ENCODE results near the gene TEX51.

Gene TEX51

DNA sequence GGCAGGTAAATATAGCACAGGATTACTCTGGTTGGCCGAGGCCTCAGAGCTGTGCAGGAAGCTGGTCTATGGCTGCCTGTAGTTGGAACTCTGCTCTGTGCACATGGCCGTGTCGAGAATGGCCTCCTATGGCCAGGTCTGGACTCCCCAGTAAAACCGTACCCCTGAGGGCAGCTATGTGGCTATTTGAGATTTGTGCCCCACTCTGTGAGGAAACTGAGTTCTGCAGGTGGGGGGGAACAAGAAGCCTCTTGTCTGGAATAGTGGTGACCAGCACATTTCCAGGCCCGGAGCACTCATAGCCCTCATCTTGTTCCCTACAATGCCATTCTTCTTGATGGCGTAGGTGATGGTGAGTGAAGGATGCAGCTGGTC, 15.0 kb upstream of the TEX51 start:
- Mint-ChIP-seq H3K27ac (no peak overlapping the region), H3K27me3 (peaks cover 7% of the 10 kb centered on the region), H3K4me1 (ENCODE audit: low read depth) (peaks cover 5% of the 10 kb centered on the region), H3K4me3 (no peak overlapping the region), H3K9me3 (ENCODE audit: low read depth) (no peaks in the 10 kb centered on the region), H3K36me3 (no peaks in the 10 kb centered on the region)

DNA sequence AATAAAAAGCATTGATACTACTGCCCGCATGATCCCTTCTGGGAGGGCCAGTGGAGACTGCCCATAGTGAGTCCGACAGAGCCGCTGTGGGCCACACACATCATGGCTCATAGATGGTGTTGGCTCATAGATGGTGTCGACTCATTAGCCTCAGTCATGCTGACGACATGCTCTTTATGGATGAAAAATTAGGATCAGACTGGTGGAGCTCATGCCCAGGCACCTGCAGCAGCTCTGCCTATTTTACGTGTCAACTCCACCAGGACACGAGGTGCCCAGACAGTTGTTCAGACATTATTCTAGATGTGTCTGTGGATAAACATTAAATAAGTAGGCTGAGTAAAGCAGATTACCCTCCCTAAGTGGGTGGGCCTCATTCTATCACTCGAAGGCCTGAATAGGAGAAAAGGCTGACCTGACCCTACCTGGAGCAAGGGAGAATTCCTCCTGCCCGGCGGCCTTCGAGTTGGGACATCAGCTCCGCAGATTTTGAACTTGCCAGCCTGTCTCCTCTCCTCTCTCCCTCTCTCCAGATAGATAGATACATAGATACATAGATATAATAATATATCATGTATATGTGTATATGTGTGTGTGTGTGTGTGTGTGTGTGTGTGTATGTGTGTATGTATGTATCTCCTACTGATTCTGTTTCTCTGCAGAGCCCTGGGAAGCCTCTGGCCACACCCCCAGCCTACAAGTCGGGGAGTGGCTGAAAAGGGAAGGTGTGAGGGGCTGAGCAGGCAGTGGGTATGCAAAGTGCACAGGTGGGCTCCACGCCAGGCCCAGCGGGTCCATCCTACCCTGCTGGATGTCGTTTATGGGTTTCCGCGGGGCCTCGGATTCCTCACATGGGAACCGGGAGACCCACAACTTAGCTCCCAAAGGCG, 13.6 kb upstream of the TEX51 start:
- no peaks in the 10 kb centered on the region for H3K36me3 Mint-ChIP-seq
- H3K9me3 Mint-ChIP-seq (ENCODE audit: low read depth) = no peaks in the 10 kb centered on the region
- no peak overlapping the region for H3K4me3 Mint-ChIP-seq
- no peak overlapping the region for H3K27ac Mint-ChIP-seq
- H3K4me1 Mint-ChIP-seq (ENCODE audit: low read depth) = peaks cover 5% of the 10 kb centered on the region
- peaks cover 7% of the 10 kb centered on the region for H3K27me3 Mint-ChIP-seq

DNA sequence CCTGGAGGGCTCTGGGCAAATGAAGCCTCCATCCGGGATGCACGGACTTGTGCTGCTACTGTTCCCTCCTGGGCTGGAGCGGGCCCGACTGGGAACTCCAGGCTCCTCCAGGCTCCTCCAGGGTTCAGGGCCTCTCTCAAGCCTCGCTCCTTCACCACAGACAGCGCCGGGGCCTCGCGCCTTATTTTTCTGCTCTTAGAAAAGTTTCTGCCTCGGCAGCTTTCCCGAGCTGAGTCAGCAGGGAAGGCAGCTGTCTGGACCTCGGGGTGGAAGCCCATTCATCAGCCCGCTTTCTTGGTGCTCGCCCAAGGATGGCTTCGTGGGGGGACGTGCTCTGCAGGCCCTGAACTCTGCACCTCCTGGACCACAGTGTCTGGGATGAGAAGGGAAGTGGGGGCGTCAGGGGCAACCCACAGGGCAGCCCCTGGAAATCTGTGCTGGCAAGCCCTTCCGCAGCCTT, 12.9 kb upstream of the TEX51 start:
- H3K9me3 Mint-ChIP-seq (ENCODE audit: low read depth) = no peaks in the 10 kb centered on the region
- no peak overlapping the region for H3K4me3 Mint-ChIP-seq
- peaks cover 7% of the 10 kb centered on the region for H3K27me3 Mint-ChIP-seq
- peaks cover 5% of the 10 kb centered on the region for H3K4me1 Mint-ChIP-seq (ENCODE audit: low read depth)
- no peak overlapping the region for H3K27ac Mint-ChIP-seq
- H3K36me3 Mint-ChIP-seq = no peaks in the 10 kb centered on the region

- Mint-ChIP-seq H3K9me3 (ENCODE audit: low read depth) (no peaks in the 10 kb centered on the region), H3K4me1 (ENCODE audit: low read depth) (peaks cover 5% of the 10 kb centered on the region), H3K27ac (no peak overlapping the region), H3K27me3 (peaks cover 7% of the 10 kb centered on the region), H3K36me3 (no peaks in the 10 kb centered on the region), H3K4me3 (no peak overlapping the region)
These were observed 12.3 kb upstream of the TEX51 start for GRCh38 chr2:126886211-126886915.

DNA sequence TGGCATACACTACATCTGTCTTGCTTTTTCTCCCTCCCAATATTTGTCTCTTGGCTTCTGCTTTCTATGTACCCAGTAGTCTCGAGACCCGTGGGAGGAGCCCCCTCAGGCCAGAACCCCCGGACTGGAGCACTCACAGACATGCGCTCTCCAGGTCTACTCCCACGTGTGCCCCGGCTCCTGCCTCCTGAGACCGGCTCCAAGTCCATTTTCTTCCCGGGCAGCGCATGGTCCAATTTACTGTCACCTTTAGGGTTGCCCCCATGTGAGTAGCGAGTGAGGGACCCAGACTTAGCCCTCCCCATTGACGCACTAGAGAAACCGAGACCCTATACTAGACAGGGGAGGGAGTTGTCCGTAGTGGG, 11.8 kb upstream of the TEX51 start:
- Mint-ChIP-seq H3K4me1 (ENCODE audit: low read depth) (peaks cover 5% of the 10 kb centered on the region), H3K27me3 (peaks cover 7% of the 10 kb centered on the region), H3K9me3 (ENCODE audit: low read depth) (no peaks in the 10 kb centered on the region), H3K36me3 (no peaks in the 10 kb centered on the region), H3K27ac (no peak overlapping the region), H3K4me3 (no peak overlapping the region)

GRCh38 chr2:126887506-126887905, 11.2 kb upstream of the TEX51 start:
- peaks cover 7% of the 10 kb centered on the region for H3K27me3 Mint-ChIP-seq
- no peaks in the 10 kb centered on the region for H3K9me3 Mint-ChIP-seq (ENCODE audit: low read depth)
- H3K36me3 Mint-ChIP-seq = no peaks in the 10 kb centered on the region
- peaks cover 5% of the 10 kb centered on the region for H3K4me1 Mint-ChIP-seq (ENCODE audit: low read depth)
- no peak overlapping the region for H3K27ac Mint-ChIP-seq
- H3K4me3 Mint-ChIP-seq = no peak overlapping the region

DNA sequence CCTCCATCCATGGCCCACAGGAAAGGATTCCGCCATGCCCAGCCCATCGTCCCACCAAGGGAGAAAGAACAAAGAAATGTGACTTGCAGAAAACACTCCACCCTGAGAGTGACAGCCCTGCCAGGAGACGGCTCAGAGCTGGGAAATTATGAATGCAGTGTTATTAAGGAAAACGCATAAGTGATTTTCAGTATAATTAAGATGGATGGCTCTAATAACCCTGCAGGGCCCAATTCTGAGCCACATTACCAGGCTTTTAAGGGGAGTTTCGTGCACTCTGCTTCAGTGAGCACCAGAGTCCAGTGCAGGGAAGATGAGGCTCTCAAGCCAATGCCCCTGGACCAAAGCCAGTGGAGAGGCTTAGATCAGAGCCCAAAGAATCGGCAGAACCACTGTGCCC, 10.6 kb upstream of the TEX51 start:
- Mint-ChIP-seq H3K27ac (no peak overlapping the region), H3K9me3 (ENCODE audit: low read depth) (no peaks in the 10 kb centered on the region), H3K27me3 (peaks cover 5% of the 10 kb centered on the region), H3K4me3 (no peak overlapping the region), H3K36me3 (no peaks in the 10 kb centered on the region), H3K4me1 (ENCODE audit: low read depth) (peaks cover 5% of the 10 kb centered on the region)

- H3K27ac Mint-ChIP-seq = no peak overlapping the region
- H3K4me3 Mint-ChIP-seq = no peak overlapping the region
- peaks cover 5% of the 10 kb centered on the region for H3K27me3 Mint-ChIP-seq
These were observed 9.6 kb upstream of the TEX51 start for GRCh38 chr2:126889071-126889470.

GRCh38 chr2:126889496-126890135, 9.1 kb upstream of the TEX51 start:
- Mint-ChIP-seq H3K27ac (no peak overlapping the region), H3K27me3 (peaks cover 5% of the 10 kb centered on the region), H3K9me3 (ENCODE audit: low read depth) (no peaks in the 10 kb centered on the region), H3K4me3 (no peak overlapping the region), H3K4me1 (ENCODE audit: low read depth) (peaks cover 5% of the 10 kb centered on the region), H3K36me3 (no peaks in the 10 kb centered on the region)

More at GRCh38 chr2:126889071-126889470, 9.6 kb upstream of the TEX51 start:
- Mint-ChIP-seq H3K9me3 (ENCODE audit: low read depth) (no peaks in the 10 kb centered on the region), H3K4me1 (ENCODE audit: low read depth) (peaks cover 5% of the 10 kb centered on the region), H3K36me3 (no peaks in the 10 kb centered on the region)

- no peaks in the 10 kb centered on the region for H3K36me3 Mint-ChIP-seq
These were observed 8.6 kb upstream of the TEX51 start for GRCh38 chr2:126890136-126890510.

GRCh38 chr2:126890551-126891450, 7.9 kb upstream of the TEX51 start:
- H3K27ac Mint-ChIP-seq = no peak overlapping the region
- peaks cover 5% of the 10 kb centered on the region for H3K4me1 Mint-ChIP-seq (ENCODE audit: low read depth)
- no peaks in the 10 kb centered on the region for H3K36me3 Mint-ChIP-seq
- H3K4me3 Mint-ChIP-seq = no peak overlapping the region
- peaks cover 5% of the 10 kb centered on the region for H3K27me3 Mint-ChIP-seq
- H3K9me3 Mint-ChIP-seq (ENCODE audit: low read depth) = no peaks in the 10 kb centered on the region

More at GRCh38 chr2:126890136-126890510, 8.6 kb upstream of the TEX51 start:
- no peaks in the 10 kb centered on the region for H3K9me3 Mint-ChIP-seq (ENCODE audit: low read depth)
- no peak overlapping the region for H3K27ac Mint-ChIP-seq
- no peak overlapping the region for H3K4me3 Mint-ChIP-seq
- H3K4me1 Mint-ChIP-seq (ENCODE audit: low read depth) = peaks cover 5% of the 10 kb centered on the region
- peaks cover 5% of the 10 kb centered on the region for H3K27me3 Mint-ChIP-seq

DNA sequence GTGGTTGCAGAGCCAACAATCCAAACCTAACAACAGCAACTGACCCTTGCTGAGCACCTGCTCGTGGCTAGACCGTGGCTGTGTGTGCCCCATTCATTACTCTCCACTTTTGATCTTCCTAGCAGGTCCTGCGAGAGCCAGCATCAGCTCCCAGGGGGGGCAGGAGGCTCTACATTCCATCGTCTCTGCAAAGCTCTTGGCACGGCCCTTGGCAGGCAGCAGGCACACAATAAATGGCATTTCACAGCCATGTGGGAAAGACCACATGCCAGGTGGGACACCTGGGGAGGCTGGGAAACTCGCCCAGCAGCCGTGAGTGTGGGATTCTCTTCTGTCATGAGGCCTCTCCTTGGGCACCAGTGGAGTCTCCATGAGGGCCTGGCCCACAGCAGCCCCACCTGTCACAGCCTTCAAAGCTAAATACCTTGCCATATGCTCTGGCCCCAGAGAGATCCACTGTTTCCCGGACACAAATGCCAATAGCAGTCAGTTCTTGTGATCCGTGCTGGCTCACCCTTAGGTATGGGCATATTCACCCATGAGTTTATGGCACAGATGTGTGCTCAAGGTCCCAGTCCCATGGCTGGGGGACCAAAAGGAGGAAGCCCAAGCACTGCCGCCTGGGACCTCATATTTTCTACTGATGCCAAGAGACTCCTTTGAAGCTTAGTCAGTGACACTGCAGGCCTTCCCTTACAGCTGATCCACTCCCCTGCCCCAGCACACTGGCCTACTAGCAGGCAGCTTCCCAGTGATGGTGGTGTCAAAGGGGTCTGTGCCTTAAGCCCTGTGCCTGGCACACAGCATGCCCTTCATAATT, 6.8 kb upstream of the TEX51 start:
- no peaks in the 10 kb centered on the region for H3K9me3 Mint-ChIP-seq (ENCODE audit: low read depth)
- H3K4me3 Mint-ChIP-seq = no peak overlapping the region
- no peak overlapping the region for H3K27ac Mint-ChIP-seq
- peaks cover 3% of the 10 kb centered on the region for H3K27me3 Mint-ChIP-seq
- H3K4me1 Mint-ChIP-seq (ENCODE audit: low read depth) = peaks cover 3% of the 10 kb centered on the region
- no peaks in the 10 kb centered on the region for H3K36me3 Mint-ChIP-seq

DNA sequence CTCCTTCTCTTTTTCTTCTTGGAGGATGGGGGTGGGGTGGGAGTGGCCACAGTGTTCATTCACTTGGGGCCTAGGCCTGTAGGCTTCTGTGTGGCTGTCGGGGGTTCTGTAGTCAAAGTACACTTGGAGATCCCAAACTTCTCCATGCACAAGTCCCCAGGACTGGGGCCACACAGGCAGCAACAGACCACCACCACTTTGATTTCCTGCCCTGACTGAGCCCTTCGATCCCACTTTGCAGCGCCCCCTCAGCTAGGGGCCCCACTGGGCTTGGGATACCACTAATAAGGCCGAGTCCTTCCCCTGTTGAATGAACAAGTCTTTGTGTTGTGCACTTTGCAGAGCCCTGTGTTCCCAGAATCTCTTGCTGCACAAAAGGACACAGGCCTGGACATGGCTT, 5.5 kb upstream of the TEX51 start:
- no peaks in the 10 kb centered on the region for H3K27me3 Mint-ChIP-seq
- no peaks in the 10 kb centered on the region for H3K36me3 Mint-ChIP-seq
- no peaks in the 10 kb centered on the region for H3K4me1 Mint-ChIP-seq (ENCODE audit: low read depth)
- H3K4me3 Mint-ChIP-seq = no peak overlapping the region
- no peak overlapping the region for H3K27ac Mint-ChIP-seq
- no peaks in the 10 kb centered on the region for H3K9me3 Mint-ChIP-seq (ENCODE audit: low read depth)

- no peaks in the 10 kb centered on the region for H3K36me3 Mint-ChIP-seq
- no peak overlapping the region for H3K27ac Mint-ChIP-seq
- no peaks in the 10 kb centered on the region for H3K27me3 Mint-ChIP-seq
- no peak overlapping the region for H3K4me3 Mint-ChIP-seq
- H3K9me3 Mint-ChIP-seq (ENCODE audit: low read depth) = peaks cover 3% of the 10 kb centered on the region
- H3K4me1 Mint-ChIP-seq (ENCODE audit: low read depth) = no peaks in the 10 kb centered on the region
These were observed 5.1 kb upstream of the TEX51 start for GRCh38 chr2:126893606-126894005.
